ENCODE measurements around the gene MGAT2.

DNA sequence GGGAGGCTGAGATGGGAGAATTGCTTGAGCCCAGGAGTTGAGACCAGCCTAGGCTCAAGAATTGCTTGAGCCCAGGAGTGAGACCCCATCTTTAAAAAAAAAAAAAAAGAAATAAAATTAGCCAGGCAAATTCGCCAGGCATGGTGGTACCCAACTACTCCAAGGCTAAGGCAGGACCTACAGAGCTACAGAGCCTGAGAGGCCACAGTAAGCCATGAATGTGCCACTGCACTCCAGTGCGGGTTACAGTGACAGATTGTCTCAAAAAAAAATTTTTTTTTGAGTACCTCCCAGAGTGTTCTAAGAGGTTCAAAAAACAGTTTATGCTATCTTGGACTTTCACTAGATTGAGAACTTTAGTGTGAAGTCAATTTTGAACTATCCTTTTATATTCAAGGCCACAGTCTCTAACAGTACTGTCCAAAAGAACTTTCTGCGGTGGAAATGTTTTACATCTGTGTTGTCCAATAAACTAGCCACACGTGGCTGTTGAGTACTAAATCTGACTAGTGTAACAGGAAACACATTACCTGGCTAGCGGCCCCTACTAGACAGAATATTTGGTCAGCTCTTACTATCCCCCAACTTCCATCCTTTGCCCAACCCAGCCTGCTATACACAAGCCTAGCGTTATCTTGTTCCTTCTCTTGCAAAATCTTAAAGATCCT lies 2.6 kb upstream of the MGAT2 start:
- TF ChIP-seq, protein P1, sequence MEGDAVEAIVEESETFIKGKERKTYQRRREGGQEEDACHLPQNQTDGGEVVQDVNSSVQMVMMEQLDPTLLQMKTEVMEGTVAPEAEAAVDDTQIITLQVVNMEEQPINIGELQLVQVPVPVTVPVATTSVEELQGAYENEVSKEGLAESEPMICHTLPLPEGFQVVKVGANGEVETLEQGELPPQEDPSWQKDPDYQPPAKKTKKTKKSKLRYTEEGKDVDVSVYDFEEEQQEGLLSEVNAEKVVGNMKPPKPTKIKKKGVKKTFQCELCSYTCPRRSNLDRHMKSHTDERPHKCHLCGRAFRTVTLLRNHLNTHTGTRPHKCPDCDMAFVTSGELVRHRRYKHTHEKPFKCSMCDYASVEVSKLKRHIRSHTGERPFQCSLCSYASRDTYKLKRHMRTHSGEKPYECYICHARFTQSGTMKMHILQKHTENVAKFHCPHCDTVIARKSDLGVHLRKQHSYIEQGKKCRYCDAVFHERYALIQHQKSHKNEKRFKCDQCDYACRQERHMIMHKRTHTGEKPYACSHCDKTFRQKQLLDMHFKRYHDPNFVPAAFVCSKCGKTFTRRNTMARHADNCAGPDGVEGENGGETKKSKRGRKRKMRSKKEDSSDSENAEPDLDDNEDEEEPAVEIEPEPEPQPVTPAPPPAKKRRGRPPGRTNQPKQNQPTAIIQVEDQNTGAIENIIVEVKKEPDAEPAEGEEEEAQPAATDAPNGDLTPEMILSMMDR (IDR thresholded peaks at IDR 0.05), result no peak
- TF ChIP-seq POLR2A (IDR thresholded peaks at IDR 0.05) (no peak), POLR2AphosphoS5 (IDR thresholded peaks at IDR 0.05) (no peak), EP300 (IDR thresholded peaks at IDR 0.05) (no peak)
